GM12801 (cell line): ENCODE results near the gene RHO.

Source experiments
- TF ChIP-seq, protein P1 (sequence below): IDR thresholded peaks from one replicate; pipeline ENCODE4 v1.5.1; 2011; ENCODE audit warnings: control low read depth; ENCODE audit not compliant: insufficient read length; ENCODE audit errors: extremely low read depth

RHO gene

DNA sequence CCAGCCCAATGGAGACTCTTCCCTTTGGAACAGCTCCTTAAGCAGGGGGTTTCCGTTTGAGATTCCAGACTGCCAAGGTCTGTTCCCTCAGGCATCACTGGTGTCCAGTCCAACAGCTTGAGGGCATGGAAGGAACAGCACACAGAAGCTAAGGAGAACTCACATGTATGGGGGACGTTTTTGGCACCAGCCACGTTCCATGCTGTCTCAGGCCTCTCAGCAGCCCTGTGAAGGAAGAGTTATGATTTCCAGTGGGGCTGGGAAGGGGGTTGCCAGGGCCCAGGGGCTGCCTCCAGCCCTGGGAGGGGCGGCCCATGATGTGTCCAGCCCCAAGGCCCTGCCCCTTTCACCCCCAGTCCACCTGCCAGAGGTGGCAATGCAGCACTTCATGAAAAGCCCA, 7.5 kb upstream of the RHO start:
- TF ChIP-seq, protein P1, sequence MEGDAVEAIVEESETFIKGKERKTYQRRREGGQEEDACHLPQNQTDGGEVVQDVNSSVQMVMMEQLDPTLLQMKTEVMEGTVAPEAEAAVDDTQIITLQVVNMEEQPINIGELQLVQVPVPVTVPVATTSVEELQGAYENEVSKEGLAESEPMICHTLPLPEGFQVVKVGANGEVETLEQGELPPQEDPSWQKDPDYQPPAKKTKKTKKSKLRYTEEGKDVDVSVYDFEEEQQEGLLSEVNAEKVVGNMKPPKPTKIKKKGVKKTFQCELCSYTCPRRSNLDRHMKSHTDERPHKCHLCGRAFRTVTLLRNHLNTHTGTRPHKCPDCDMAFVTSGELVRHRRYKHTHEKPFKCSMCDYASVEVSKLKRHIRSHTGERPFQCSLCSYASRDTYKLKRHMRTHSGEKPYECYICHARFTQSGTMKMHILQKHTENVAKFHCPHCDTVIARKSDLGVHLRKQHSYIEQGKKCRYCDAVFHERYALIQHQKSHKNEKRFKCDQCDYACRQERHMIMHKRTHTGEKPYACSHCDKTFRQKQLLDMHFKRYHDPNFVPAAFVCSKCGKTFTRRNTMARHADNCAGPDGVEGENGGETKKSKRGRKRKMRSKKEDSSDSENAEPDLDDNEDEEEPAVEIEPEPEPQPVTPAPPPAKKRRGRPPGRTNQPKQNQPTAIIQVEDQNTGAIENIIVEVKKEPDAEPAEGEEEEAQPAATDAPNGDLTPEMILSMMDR: no peak

DNA sequence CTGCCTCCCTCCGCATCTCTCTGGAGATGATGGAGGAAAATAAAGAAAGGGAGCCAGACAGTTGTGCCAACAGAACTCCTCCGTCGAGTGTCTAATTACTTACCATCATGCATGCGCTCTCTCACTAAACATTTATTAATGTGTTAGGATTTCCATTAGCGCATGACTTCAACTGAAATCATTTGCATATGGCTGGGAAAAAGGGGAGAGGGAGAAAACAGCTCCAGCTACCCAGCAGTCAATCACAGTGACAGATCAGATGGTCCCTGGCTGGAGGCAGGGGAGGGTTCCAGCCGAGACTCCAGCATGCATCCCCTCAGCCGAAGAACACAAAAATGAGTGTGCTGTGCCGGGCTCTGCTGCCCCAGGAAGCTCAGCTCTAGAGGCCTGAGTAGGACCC, 6.8 kb upstream of the RHO start:
- TF ChIP-seq, protein P1: no peak

DNA sequence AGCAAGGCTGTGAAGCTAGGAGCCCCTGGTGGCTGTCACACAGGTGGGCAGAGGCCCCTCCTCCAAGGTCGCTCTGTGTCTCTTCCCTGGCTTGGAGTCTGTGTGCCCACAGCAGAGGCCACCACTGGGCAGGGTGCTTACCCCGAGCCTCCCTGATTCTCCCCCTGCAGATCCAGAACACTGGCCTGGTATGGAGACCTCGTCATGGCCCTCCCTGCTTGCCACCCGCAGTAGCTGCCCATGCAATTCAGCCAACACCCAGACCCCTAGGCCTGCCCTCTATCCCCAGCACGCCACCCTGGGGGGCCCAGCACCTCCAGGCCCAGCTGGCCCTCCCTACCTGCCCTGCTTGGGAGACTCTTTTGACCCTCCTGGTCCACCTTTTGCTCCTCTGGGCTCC, 5.5 kb upstream of the RHO start:
- TF ChIP-seq, protein P1: no peak

DNA sequence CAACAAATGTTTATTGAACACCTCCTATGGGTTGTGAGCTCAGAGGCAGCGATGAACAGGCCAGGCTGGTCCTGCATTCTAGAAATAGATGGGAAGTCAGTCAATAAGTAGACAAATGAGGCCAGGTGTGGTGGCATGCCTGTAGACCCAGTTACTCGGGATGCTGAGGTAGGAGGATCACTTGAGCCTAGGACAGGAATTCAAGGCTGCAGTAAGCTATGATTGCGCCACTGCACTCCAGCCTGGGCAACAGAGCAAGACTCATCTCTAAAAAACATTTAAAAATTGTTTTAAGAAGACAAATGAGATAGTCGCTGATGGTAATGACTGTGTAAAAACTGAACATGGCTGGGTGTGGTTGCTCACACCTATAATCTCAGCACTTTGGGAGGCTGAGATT, 4.4 kb upstream of the RHO start:
- TF ChIP-seq, protein P1: no peak

DNA sequence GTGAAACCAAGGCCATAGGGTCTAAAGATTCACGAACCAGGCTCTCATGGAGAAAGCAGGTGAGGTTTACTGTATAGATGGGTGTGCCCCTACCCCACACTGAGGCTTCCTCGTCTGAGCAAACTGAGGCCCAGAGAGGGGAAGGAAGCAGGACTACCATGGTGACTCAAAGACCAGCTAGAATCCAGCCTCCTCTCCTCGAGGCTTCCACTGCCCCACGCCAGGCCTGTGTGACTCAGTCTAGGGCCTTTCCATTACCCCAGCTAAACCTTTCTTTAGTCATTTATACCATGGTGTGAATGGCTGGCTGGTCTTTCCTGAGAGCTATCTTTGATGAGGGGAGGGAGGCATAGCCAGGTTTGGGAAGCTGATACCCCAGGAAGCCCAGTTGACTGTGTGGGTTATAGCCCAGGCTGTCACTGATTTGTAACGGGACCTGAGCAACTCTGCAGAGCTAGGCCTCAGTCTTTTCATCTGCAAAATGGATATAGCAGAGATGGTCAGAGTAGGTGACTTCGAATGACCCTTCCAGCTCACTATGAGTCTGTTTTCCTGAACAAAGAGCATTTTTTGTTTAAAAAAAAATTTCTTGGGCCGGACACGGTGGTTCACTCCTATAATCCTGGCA, 3.0 kb upstream of the RHO start:
- TF ChIP-seq, protein P1: no peak

DNA sequence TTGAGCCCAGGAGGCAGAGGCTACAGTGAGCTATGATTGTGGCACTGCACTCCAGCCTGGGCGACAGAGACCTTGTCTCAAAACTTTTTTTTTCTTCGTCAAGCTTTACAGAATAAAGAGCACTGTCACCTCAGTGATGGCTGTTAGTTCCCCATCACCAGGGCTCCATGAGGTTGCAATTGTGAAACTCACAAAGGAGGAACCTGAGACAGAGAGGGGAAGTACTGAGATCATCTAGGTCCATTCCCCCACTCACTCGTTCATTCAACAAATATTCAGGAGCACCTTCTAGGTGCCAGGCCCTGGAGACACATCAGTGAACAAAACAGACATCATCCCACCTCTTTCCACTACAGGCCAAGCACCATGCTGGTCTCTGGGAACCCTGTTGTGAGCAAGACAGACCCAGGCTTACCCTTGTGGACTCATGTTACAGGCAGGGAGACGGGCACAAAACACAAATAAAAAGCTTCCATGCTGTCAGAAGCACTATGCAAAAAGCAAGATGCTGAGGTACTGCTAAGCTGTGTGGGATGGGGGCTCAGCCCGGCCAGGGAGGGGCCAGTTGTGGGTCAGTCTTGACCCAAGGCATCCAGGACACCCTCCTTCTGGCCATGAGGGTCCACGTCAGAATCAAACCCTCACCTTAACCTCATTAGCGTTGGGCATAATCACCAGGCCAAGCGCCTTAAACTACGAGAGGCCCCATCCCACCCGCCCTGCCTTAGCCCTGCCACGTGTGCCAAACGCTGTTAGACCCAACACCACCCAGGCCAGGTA, 2.1 kb upstream of the RHO start:
- TF ChIP-seq, protein P1: no peak

DNA sequence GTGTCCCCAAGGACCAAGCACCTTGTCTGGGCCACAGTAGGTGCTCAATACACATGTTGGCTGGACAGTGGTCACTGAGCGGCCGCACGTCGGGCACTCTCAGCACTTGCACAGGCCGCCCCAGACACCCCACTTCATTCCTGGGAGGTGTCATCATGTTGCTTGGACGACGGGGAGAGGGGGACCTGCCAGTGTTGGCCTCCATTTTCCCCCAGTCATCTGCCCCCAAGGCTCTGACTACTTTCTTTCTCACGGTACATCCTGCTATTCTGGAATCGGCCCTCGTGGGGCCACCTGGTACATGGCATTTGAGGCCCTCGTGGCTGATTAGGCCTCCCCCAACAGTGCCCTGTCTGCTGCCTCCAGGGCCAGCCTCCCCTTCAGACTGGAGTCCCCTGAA, 1.2 kb upstream of the RHO start:
- TF ChIP-seq, protein P1: no peak
